ENCODE results near the gene KSR1. TPM values are rescaled to one million over a fixed set of nuclear protein-coding genes. Genes with fewer than 3 reads are reported as not detected.

Gene KSR1
- total and polyA plus RNA-seq, 2 of the 8 experiments (the other 6 are each of a cell fraction or from before 2014, with no cell fraction given) = 14.1 to 34.7 TPM

GRCh38 chr17:27621942-27622559 is 165.8 kb downstream of the KSR1 start:
- no peak overlapping the region for H2BK5ac ChIP-seq (ENCODE audit: low read depth, low read length)
- no peak overlapping the region for H2BK120ac ChIP-seq (replicated peaks; ENCODE audit: low read depth, low read length)
- DNase-seq (ENCODE audit: low read depth in 1 of 2, low spot score in 2 of 2) (no peak), FAIRE-seq (no peak)
- H2AK5ac ChIP-seq (ENCODE audit: low read depth, low read length) = no peak overlapping the region
- no peak overlapping the region for H3K18ac ChIP-seq (ENCODE audit: extremely low read depth, low read length)
- no peak overlapping the region for H3K27ac ChIP-seq (ENCODE audit: low read depth, low read length)
- H3K4me3 ChIP-seq (ENCODE audit: extremely low read depth in 1 of 4, insufficient read depth in 2 of 4, low read depth in 3 of 4, low read length in 4 of 4) = no peak overlapping the region
- H3K27me3 ChIP-seq (replicated peaks in 1 of 4; ENCODE audit: control insufficient read depth in 3 of 4, extremely low read depth in 1 of 4, insufficient read depth in 3 of 4, low read length in 3 of 4) = no peaks in the 10 kb centered on the region
- peaks cover 0 to 2% of the 10 kb centered on the region in 2 experiments for H4K20me1 ChIP-seq (replicated peaks in 1 of 2; ENCODE audit: control insufficient read depth in 1 of 2, insufficient read depth in 2 of 2, low read length in 2 of 2)
- no peak overlapping the region for H4K8ac ChIP-seq (ENCODE audit: extremely low read depth, insufficient read depth, low read length)
- no peak overlapping the region for H4K91ac ChIP-seq (replicated peaks; ENCODE audit: insufficient read length, low read length)
- H3K4ac ChIP-seq (replicated peaks; ENCODE audit: insufficient read length, low read depth, low read length) = no peak overlapping the region
- no peaks in the 10 kb centered on the region for H3K79me2 ChIP-seq (ENCODE audit: control insufficient read depth in 1 of 2, insufficient read depth in 2 of 2, low read length in 2 of 2)
- no peak overlapping the region for H2BK15ac ChIP-seq (ENCODE audit: low read length)
- H3K4me1 ChIP-seq (replicated peaks in 1 of 4; ENCODE audit: control insufficient read depth in 3 of 4, insufficient read depth in 4 of 4, low read length in 3 of 4) = no peaks in the 10 kb centered on the region
- no peaks in the 10 kb centered on the region for H3K23me2 ChIP-seq (ENCODE audit: low read depth, low read length)
- no peak overlapping the region for H3K56ac ChIP-seq (replicated peaks; ENCODE audit: insufficient read length, low read depth, low read length)
- WGBS, 2 experiments (ENCODE audit: extremely low coverage in 1 of 2, insufficient coverage in 1 of 2, insufficient read length in 1 of 2, insufficient replicate concordance in 2 of 2, low coverage in 1 of 2, low lambda C conversion rate in 2 of 2, missing lambda C conversion rate in 1 of 2) = 91% methylated on average over 10 of the region's 10 CpGs; no CpG with 5 or more reads in 1 of the 2 experiments
- H3K9me3 ChIP-seq (ENCODE audit: insufficient read depth in 2 of 2, low read depth in 1 of 2, low read length in 1 of 2) = no peaks in the 10 kb centered on the region
- no peak overlapping the region for H2BK12ac ChIP-seq (ENCODE audit: low read depth, low read length)
- no peaks in the 10 kb centered on the region for H3K79me1 ChIP-seq (ENCODE audit: low read depth, low read length)
- H3K23ac ChIP-seq (ENCODE audit: insufficient read length) = no peak overlapping the region
- no peak overlapping the region for H3K14ac ChIP-seq (ENCODE audit: insufficient read length)
- no peak overlapping the region for H4K5ac ChIP-seq (ENCODE audit: insufficient read length, low read depth, low read length)
- no peak overlapping the region for H2BK20ac ChIP-seq (ENCODE audit: low read length)
- no peak overlapping the region for H3K9ac ChIP-seq (replicated peaks in 1 of 4; ENCODE audit: extremely low read depth in 1 of 4, low read depth in 3 of 4, low read length in 3 of 4)
- H3K36me3 ChIP-seq (ENCODE audit: control insufficient read depth in 2 of 4, insufficient read depth in 4 of 4, low read length in 3 of 4) = peaks cover 8 to 20% (median 12%) of the 10 kb centered on the region in 4 experiments; a peak in 5 of 8 replicates
- H3K4me2 ChIP-seq (ENCODE audit: insufficient read depth in 1 of 2, low read depth in 2 of 2, low read length in 2 of 2) = no peak overlapping the region
- POLR2A ChIA-PET (ENCODE audit: partially characterized antibody) = no interaction called here
- CTCF ChIA-PET (ENCODE audit: partially characterized antibody) = interaction anchor here (0.8 to 7.0 kb wide), 9 partner anchors 10 to 735 kb away, joined by 3 to 52 read pairs (median 5); partner anchors contain the start of gene KSR1
- H2AFZ ChIP-seq (ENCODE audit: low read length) = no peak overlapping the region
- TF ChIP-seq POU5F1 (IDR thresholded peaks at IDR 0.05; ENCODE audit: low read depth, low read length) (no peak), EGR1 (IDR thresholded peaks at IDR 0.05; ENCODE audit: borderline replicate concordance, low read depth, low read length) (no peak), SAP30 (IDR thresholded peaks at IDR 0.05; ENCODE audit: insufficient read depth, insufficient replicate concordance, low read length) (no peak), POLR2A (IDR thresholded peaks at IDR 0.05; ENCODE audit: control extremely low read depth in 1 of 2, low read depth in 2 of 2, low read length in 2 of 2) (no peak), CBX8 (IDR thresholded peaks at IDR 0.05; ENCODE audit: borderline replicate concordance, low read depth, low read length) (no peak), RAD21 (IDR thresholded peaks at IDR 0.05 in 1 of 2, conservative IDR thresholded peaks at IDR 0.05 in 1 of 2; ENCODE audit: low read depth in 2 of 2, low read length in 2 of 2) (no peak), EZH2 (IDR thresholded peaks at IDR 0.05; ENCODE audit: low read depth, low read length, severe bottlenecking) (no peak), KDM5A (IDR thresholded peaks at IDR 0.05; ENCODE audit: low read length) (no peak), JUND (IDR thresholded peaks at IDR 0.05; ENCODE audit: low read length) (no peak), JUN (IDR thresholded peaks at IDR 0.05; ENCODE audit: low read depth, low read length) (no peak), NRF1 (IDR thresholded peaks at IDR 0.05; ENCODE audit: low read depth, low read length) (no peak), TEAD4 (IDR thresholded peaks at IDR 0.05; ENCODE audit: low read depth, low read length) (no peak), SIRT6 (IDR thresholded peaks at IDR 0.05; ENCODE audit: low read length) (no peak), ASH2L (IDR thresholded peaks at IDR 0.05; ENCODE audit: low read length) (no peak)

Measured in H1 (cell line).